Cardiac septum (tissue), 1 donor: Measurements from ENCODE around the gene PLXDC2. TPM values are rescaled to one million over a fixed set of nuclear protein-coding genes. Genes with fewer than 3 reads are reported as not detected.
A peak's percentile ranks its signal among the peaks of the same experiment; 100 is the strongest.
"Not testable (repeated sequence)": the region's sequence is repeated elsewhere in the genome, so short reads cannot be mapped to it uniquely, and the experiment has no call there.

Experiments
- DNase-seq: peaks from one replicate; pipeline ENCODE4 v3.0.0-alpha.2; 2020; ENCODE audit warnings: low spot score
- intact Hi-C: fragments of 100-400 bp; cut with DNase I; formaldehyde crosslinking; loops from one replicate; pipeline ENCODE4 v1.14.0; 2022
- long read RNA-seq: library from polyadenylated mRNA; unstranded; transcript quantifications from one replicate; pipeline ENCODE4 v2.0.0, GENCODE V29; 2021
- total RNA-seq: library from RNA; stranded (reverse); fragmentation: NEBNext Ultra II Directional; extraction: Animal tissue kit (Norgen Biotek cat#: 25700); gene quantifications from one replicate; pipeline ENCODE4 v1.2.1, GENCODE V29; 2021
- donor health status: DM: no; HTN: no; CAD: no.

PLXDC2 gene
- total RNA-seq: 22.6 TPM
- long read RNA-seq, full-length matches to known transcripts: 8 of 21 reads
- long read RNA-seq, partial matches to known transcripts: 2 of 21 reads
- long read RNA-seq, other reads (novel, unspliced or antisense): 11 of 21 reads

DNA sequence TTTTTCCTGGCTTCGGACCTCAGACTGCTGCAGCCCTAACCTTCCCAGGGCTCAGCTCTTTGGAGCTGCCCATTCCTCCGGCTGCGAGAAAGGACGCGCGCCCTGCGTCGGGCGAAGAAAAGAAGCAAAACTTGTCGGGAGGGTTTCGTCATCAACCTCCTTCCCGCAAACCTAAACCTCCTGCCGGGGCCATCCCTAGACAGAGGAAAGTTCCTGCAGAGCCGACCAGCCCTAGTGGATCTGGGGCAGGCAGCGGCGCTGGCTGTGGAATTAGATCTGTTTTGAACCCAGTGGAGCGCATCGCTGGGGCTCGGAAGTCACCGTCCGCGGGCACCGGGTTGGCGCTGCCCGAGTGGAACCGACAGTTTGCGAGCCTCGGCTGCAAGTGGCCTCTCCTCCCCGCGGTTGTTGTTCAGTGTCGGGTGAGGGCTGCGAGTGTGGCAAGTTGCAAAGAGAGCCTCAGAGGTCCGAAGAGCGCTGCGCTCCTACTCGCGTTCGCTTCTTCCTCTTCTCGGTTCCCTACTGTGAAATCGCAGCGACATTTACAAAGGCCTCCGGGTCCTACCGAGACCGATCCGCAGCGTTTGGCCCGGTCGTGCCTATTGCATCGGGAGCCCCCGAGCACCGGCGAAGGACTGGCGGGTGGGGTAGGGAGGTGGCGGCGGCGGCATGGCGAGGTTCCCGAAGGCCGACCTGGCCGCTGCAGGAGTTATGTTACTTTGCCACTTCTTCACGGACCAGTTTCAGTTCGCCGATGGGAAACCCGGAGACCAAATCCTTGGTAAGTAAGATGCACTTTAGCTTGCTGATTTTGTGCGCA is at the start of gene PLXDC2:
Gene PLXDC2 (plus strand): TSS at position 22 of the 820 bp plus-strand sequence.
- intact Hi-C loops: loop anchor here (5.0 to 10.0 kb wide), 5 partner anchors 101 to 951 kb away; no protein-coding TSS in a partner anchor
- peak; percentile 83 for DNase-seq

DNA sequence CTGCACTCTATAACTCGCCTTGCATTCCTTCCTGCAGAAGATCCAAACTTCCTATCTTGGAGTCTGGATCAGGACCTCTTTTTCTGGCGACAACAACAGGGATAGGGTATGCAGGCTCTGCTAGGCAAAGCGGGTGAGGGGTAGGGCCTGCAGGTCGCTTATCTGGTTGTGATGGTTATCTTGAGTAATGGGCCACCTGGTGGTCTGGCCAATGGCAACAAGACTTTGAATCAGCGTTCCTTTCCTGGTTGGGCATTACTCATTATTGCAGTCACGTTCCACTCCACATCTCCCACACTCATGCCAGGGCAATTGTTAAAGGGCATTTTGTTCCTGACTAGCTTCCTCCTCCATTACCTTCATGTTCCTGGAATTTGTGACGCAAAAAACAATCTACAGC is 48.4 kb upstream of the PLXDC2 start:
- intact Hi-C loops: no loop called here
- DNase-seq: no peak

DNA sequence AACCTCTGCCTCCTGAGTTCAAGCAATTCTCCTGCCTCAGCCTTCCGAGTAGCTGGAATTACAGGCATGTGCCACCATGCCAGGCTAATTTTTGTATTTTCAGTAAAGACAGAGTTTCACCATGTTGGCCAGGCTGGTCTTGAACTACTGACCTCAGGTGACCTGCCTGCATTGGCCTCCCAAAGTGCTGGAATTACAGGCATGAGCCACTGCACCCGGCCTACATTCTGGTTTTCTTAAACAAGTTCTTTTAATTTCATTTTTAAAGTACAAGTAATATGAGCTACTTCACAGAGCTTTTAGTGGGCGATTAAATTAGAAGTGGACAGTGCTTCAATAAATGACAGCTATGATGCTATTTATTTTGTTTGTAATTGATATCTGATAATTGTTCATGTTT is 46.4 kb upstream of the PLXDC2 start:
- DNase-seq, intact Hi-C loops: not testable (repeated sequence)

DNA sequence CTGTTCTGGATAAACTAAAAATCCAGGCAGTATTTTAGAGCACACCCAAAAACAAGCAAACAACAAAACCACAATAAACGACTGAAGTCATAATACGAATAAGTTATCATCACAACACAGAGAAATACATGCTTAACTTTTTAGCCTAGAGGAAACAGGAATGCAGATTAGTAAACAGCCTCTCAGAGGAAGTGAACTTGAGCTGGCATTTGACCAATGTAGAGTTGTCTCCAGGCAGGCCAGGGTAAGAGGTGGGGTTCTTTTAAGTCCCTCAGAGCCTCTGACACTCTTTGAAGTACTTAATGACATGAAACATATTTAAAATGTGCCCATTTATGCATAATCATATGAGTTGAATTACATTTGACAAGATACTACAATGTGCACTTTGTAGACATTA is 43.3 kb upstream of the PLXDC2 start:
- no peak for DNase-seq
- intact Hi-C loops: no loop called here

DNA sequence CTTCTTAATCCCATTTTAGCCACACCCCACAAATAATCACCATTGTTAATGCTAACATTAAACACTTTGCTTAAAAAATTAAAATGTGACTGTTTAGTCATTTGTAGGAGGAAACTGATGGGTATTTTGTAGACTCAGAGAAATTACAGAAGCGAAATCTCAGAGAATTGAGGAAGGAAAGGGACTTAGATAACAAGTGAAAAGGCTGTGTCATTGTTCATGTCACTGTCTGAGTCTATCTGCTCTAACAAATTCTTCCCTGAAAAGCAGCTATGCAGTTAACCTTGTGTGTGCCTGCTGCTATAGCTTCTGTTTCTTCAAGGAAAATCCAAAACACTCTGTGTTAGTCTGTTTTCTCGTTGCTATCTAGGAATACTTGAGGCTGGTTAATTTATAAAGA is 40.9 kb upstream of the PLXDC2 start:
- intact Hi-C loops: no loop called here
- no peak for DNase-seq

DNA sequence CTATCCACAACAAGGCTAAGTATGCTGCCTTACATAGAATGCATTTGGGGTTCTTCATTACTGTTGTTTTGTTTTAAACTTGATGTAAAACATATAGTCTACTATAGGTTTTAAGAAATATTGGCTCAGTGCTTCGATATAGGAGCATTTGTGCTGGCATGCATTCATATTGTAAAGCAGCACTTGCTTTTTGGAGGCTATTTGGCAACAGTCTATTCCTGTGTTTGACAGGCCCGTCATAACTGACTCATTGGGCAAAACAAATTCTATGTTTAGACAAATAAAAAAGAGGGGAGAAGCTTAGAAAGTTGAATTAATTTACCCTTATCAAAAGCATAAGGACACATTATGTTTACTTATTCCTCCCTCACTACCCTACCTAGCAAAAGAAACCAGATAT is 38.4 kb upstream of the PLXDC2 start:
- no peak for DNase-seq
- intact Hi-C loops: no loop called here

DNA sequence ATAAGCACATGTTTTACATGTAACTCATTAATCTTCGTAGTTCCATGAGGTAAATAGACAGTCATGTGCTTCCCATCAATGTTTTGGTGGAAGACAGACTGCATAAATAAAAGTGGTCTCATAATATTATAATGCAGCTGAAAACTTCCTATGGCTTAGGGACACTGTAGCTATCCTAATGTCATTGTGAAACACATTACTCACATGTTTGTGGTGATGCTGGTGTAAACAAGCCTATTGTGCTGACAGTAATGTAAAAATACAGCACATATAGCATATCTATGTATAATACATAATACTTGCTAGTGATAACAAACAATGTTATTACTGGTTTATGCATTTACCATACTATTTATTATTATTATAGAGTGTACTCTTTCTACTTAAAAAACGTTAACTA is 37.2 kb upstream of the PLXDC2 start:
- intact Hi-C loops: no loop called here
- no peak for DNase-seq

DNA sequence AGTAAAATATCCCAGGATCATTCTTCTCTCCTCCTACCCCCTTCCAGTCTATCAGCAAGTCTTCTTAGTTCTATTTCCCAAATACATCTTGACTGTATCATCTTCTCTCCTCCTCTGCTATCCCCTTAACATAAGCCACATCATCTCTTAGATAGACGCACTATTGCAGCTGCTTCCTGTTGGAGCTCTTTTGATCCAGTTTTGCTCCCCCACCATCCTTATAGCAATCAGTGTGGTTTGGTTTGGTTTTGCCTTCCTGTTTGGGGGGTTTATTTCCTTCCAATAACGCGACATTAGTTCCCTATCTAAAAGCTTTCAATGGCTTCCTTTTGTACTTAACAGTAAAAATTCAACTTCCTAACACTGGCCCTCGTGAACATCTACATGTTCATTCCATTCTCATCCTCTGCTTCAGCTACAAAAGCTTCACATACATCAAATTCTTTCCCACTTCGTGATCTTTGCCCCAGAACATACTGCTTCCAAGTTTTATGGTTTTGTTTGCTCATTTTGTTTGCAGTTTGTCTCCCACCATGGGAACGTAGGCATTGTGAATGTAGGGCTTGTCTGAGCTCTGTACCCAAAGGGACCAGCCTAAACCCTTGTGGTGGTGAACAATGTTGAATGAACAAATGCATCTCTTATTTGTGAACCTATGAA is 33.7 kb upstream of the PLXDC2 start:
- intact Hi-C loops: no loop called here

DNA sequence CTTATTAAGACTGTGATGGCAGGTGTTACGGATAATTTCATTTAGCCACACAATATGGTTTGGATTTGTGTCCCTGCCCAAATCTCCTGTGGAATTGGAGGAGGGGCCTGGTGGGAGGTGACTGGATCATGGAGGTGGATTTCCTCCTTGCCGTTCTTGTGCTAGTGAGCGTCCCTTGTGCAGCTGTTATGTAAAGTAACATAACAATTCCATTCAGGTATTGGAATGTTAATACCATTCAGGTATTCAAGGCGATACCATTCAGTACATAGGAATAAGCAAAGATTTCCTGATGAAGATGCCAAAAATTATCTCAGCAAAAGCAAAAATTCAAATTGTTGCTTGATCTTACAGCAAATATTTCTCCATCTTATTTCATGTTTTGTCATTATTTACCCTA is 32.5 kb upstream of the PLXDC2 start:
- intact Hi-C loops: no loop called here

More for the DNA sequence above, 33.7 kb upstream of the PLXDC2 start:
- no peak for DNase-seq

DNA sequence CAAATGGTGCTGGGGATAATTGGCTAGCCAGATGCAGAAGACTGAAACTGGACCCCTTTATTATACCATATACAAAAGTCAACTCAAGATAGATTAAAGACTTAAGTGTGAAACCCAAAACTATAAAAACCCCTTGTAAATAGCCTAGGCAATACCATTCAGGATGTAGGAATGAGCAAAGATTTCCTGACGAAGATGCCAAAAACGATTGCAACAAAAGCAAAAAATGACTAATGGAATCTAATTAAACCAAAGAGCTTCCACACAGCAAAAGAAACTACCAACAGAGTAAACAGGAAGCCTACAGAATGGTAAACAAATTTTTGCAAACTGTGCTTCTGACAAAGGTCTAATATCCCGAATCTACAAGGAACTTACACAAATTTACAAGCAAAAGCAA is 30.9 kb upstream of the PLXDC2 start:
- intact Hi-C loops: no loop called here
- no peak for DNase-seq

More for the DNA sequence above, 32.5 kb upstream of the PLXDC2 start:
- DNase-seq: no peak

DNA sequence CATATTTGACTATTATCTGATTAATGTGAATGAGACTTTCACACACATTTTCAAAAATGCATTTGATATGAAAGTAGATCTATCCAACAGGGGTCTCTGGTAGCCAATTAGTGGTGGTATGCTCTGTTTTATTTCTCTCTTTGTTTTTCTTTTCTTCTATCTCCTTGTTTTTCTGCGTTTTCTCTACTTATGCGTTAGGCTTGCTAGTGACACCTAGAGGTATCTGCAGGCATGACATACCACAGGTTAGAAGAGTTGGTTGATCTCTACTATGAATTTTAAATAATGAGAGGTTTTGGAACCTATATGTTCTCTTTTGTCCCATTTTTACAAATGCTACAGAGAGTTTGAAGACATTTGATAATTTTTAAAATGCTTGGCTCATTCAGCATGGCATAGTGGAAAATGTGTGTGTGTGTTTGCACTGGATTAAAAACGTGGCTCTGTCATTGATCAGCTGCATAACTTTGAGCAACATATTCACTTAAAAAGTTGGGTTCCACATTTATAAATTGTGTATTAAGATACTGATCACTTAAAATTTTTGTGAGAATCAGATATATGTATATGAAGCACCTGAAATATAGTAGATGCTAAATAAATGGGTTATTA is 28.1 kb upstream of the PLXDC2 start:
- intact Hi-C loops: no loop called here
- no peak for DNase-seq

DNA sequence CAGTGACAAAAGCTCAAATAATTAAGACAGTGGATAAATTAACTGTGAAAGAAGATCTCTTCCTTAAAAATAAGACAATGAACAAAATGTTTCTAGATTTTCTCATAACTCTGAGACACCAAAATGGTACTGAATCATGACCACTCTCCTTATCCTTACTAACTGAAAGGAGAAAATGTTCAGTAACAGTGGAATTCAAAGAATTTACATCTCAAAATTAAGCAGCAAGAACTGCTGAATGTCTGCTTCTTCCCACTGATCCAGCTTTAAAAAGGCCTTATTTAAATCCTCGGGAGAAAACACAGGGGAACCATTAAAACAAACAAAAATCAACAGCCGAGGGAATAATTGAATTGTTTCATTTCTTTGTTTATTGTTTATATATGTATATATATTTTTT is 27.3 kb upstream of the PLXDC2 start:
- DNase-seq: no peak
- intact Hi-C loops: no loop called here

DNA sequence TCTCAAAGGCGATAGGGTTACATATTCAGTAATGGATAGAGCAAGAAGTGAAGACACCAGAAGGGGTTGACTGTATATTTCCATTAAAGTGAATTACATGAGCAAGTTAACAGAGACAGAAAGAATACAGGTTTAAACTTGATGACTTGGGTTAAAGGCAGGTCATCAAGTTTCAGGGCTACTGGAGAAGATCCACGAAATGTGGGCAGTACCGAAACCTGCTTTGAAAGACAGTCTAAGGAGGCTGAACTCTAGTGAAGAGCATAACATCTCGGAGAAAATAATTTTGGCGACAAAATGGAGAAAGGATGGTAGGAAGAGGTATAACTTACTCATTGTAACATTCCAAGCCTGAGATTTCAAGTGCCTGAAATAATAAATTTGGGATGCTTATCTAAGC is 26.6 kb upstream of the PLXDC2 start:
- intact Hi-C loops: no loop called here
- no peak for DNase-seq

DNA sequence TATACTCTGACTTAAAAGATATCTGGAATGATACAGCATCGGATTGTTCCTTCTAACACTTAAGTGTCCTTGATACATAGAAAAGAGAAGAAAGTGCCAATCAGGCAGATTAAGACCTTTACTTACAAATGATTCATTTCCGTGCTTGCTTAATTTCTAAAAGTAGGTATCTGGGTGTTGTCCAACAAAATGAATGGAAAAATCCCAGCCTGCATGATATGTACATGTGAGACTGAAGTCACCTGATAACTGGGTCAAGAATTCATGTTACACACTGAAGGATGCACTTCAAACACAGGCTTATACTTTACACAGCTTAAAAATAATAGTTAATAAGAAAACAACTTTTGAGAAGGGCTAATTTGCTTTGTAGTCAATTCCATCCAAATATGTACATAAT is 25.2 kb upstream of the PLXDC2 start:
- no peak for DNase-seq
- intact Hi-C loops: no loop called here

DNA sequence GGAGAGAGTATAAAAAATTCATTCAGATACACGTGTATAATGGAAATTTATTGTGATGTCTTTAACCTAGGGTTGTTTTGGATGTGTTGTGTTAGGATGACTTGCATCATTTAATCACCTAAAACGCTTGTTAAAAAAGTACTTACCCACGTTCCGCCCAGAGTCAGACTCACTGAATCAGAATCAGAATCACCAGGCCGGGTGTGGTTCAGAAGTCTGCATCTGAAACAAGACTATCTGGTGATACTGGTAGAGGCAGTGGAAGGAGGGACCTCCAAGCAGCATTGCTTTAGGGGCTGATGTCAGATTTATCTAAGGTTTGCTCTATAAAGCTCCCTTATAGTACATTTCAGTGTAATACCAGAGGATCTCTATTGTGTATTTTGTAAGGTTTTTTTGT is 20.5 kb upstream of the PLXDC2 start:
- no peak for DNase-seq
- intact Hi-C loops: no loop called here

DNA sequence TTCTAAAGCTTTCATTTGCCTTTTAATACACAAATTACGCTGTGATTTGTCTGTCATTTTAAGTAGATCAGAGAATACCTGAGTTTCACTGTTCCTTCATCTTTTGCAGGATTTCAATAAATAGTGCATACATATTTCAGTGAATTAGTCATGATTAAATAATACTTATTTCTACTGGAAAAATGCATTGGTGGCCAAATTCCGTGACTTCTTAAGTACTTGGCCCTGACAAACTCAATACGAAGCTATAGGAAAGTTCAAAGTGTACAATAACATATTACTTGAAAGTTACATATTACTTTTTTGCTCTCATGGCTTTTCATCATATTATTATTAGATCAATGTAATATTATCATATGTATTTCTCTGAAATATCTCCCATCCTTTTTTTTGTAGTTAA is 16.1 kb upstream of the PLXDC2 start:
- intact Hi-C loops: no loop called here
- no peak for DNase-seq

DNA sequence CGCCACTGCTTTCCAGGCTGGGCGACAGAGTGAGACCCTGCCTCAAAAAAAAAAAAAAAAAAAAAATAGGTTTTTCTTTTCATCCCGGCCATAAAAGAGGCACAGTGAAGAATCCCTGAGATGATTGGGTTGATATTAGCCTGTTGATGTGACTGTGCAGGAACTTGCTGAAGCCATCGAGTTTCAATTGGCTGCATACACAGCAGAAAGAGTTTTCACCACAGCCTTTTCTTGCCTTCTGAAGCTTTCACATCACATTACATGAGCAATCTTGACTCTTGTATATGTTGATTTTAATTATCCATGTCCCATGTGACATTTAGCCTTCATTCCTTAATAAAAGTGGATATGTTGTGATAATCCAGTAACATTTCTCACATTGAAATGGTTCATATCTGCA is 14.9 kb upstream of the PLXDC2 start:
- intact Hi-C loops: no loop called here
- DNase-seq: no peak

DNA sequence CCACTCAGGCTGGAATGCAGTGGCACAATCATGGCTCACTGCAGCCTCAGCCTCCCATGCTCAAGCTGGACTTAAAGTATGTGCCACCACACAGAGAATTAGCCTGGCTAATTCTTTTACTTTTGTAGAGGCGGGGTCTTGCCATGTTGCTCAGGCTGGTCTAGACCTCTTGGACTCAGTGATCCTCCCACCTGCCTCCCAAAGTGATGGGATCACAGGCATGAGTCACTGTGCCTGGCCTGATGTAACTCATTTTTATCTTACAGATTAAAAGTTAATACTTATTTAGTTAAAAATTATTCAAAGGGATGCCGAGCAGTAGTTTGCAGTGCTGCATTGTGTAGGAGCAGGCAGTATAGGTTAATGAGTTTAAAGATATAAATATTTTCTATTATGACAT is 12.6 kb upstream of the PLXDC2 start:
- DNase-seq: no peak
- intact Hi-C loops: no loop called here

DNA sequence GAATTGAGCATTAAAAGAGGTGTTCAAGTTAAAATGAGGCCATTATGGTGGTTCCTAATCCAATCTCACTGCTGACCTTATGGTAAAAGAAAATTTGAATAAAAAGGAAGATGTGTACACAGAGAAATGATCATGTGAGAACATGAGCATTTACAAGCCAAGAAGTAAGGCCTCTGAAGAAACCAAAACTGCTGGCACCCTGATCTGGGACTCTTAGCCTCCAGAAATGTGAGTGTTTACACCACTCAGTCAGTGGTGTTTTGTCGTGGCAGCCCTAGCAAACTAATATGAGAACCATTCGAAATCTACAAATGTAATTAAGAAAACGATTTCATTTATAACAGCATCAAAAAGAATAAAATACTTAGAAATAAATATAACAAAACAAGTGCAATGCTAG is 6.8 kb upstream of the PLXDC2 start:
- DNase-seq: no peak
- intact Hi-C loops: no loop called here

DNA sequence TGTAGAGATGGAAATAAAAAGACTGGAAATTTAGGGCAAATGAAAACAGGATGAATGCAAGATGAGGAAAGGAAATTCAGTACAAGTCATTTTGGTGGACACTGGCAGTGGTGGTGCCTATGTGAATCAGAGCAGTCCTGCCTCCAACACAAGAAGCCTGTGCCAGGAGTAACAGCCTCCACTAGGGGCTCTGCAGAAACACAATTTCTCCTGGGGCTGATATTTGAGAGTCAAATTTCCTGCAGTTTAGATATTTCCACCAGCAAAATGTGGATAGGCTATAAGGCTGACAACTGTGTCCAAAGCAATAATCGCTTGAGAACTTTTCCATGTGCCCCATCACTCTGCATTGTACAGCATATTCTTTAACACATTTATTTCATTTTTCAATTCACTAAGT is 4.7 kb upstream of the PLXDC2 start:
- no peak for DNase-seq

More for the DNA sequence above, 4.7 kb upstream of the PLXDC2 start:
- intact Hi-C loops: loop anchor here (10.0 kb wide), 2 partner anchors 187 to 283 kb away; no protein-coding TSS in a partner anchor
